Lung (tissue), 12 donors: ENCODE measurements around the gene TMEM132A. TPM values are rescaled to one million over a fixed set of nuclear protein-coding genes. Genes with fewer than 3 reads are reported as not detected.

Experiments
- ATAC-seq: fragments of 200-7000 bp; cut with Tn5 transposase; one replicate; pipeline ENCODE4 v1.9.1; 2020; ENCODE audit warnings: moderate number of reproducible peaks; ENCODE audit not compliant: insufficient read depth, low FRiP score
- DNase-seq, 3 donors: peaks; one replicate each; pipeline ENCODE4 v3.0.0-alpha.2; 2013 to 2017
- H3K27ac ChIP-seq, 2 donors: one replicate each; pipeline ENCODE4 v1.5.1; 2013; ENCODE audit warnings: mild to moderate bottlenecking in 2 of 2, moderate library complexity in 2 of 2, control low read depth in 1 of 2, inconsistent platforms in 1 of 2, low read depth in 1 of 2, low read length in 1 of 2
- H3K27me3 ChIP-seq, 3 donors: one replicate each; pipeline ENCODE4 v1.5.1; 2013; ENCODE audit warnings: low read length in 2 of 3; ENCODE audit not compliant: control insufficient read depth in 3 of 3, insufficient read depth in 3 of 3
- H3K36me3 ChIP-seq, 4 donors: one replicate each; pipeline ENCODE4 v1.5.1; 2013; ENCODE audit warnings: low read length in 4 of 4, mild to moderate bottlenecking in 1 of 4, moderate library complexity in 1 of 4; ENCODE audit not compliant: control insufficient read depth in 4 of 4, insufficient read depth in 4 of 4
- H3K4me1 ChIP-seq, 5 donors: one replicate each; pipeline ENCODE4 v1.5.1; 2013; ENCODE audit warnings: low read length in 5 of 5, mild to moderate bottlenecking in 2 of 5, moderate library complexity in 1 of 5; ENCODE audit not compliant: control insufficient read depth in 5 of 5, insufficient read depth in 5 of 5
- H3K4me3 ChIP-seq: one replicate; pipeline ENCODE4 v1.5.1; 2013; ENCODE audit warnings: mild to moderate bottlenecking, control low read depth, moderate library complexity
- H3K9ac ChIP-seq, 2 donors: one replicate each; pipeline ENCODE4 v1.5.1; 2013; ENCODE audit warnings: low read length in 2 of 2, control low read depth in 1 of 2; ENCODE audit not compliant: insufficient read depth in 1 of 2
- H3K9me3 ChIP-seq, 4 donors: one replicate each; pipeline ENCODE4 v1.5.1; 2013; ENCODE audit warnings: low read length in 3 of 4, mild to moderate bottlenecking in 1 of 4, moderate library complexity in 1 of 4; ENCODE audit not compliant: control insufficient read depth in 4 of 4, insufficient read depth in 3 of 4
- WGBS, 2 donors: extraction: QIAGEN DNeasy Blood & Tissue Kit; methylation state at CpG; one replicate each; pipeline ENCODE4 v1.1.7; 2013; 5-methylcytosine and 5-hydroxymethylcytosine counted together
- polyA plus RNA-seq, 2 donors: library from polyadenylated mRNA; stranded (reverse); fragments of 200-250 nt; gene quantifications; one replicate each; pipeline ENCODE4 v1.2.1, GENCODE V29; 2013
- total RNA-seq, 2 donors: library from RNA; depleted of rRNA in 1 of 2; stranded (reverse); fragments of >200 nt in 1 of 2; gene quantifications; one replicate each; pipeline ENCODE4 v1.2.1, GENCODE V29; 2014 to 2021
- TF ChIP-seq, protein P1 (sequence below): IDR thresholded peaks from 2 replicates; pipeline ENCODE4 v1.5.1; 2012; ENCODE audit warnings: mild to moderate bottlenecking; ENCODE audit errors: control extremely low read depth, extremely low read depth
- donor health status: control.
- donor health status: control.
- donor health status: Bipolar disorder and iron deficiency.
- donor health status: healthy.
- donor health status: DM: yes; HTN: yes; CAD: no.

Gene TMEM132A
- total and polyA plus RNA-seq, 4 donors: 6.7 to 20.5 (median 17.5) TPM

DNA sequence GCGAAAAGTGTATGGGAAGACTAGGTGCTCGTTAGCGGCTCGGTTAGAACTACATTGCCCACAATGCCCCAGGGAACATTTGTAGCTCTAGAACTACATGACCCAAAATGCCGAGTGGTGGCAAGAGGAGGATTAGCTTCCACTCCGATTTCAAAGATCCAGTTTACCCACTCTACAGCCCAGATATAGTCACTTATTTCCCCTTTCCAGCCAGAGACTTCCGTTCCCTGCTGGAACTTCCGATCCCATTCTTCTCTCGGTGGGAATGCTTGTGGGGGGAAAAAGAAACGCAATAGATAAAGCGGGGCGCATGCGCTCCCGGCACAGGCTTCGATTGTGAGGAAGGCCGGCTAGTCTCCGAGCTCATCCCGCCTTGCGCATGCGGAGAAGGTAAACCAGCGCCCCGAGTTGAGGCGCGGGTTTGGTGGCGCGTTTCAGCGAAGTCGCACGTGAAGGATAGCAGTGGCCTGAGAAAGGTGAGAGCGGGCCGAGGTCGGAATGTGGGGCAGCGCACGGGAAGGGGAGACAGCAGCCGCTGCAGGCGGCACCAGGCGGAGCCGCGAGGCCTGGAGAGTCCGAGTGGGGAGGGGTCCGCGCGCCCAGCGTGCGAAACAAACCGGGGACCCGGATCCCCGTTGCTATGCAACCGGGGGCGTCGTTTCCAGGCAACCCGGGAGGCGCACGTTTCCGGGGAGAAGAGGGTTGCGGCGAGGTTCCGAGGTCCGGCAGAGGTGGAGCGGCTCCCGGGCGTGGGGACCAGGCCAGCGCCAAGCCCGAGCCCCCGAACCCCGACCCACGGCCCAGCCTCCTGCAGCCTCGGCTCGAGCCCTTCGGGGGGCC lies 10.2 kb upstream of the TMEM132A start, which contains the start of gene TMEM109:
TMEM109 (plus strand) TSS at position 366 of the 840 bp plus-strand sequence. CDS start 5,536 bp downstream, outside the sequence.
- H3K4me3 ChIP-seq: peak within 1 kb of the TSS; percentile 81
- no peaks in the 10 kb centered on the region for H3K27me3 ChIP-seq
- peak within 1 kb of the TSS; percentile 29 to 94 for H3K9ac ChIP-seq
- H3K36me3 ChIP-seq: no peaks in the 10 kb centered on the region
- TF ChIP-seq, protein P1, sequence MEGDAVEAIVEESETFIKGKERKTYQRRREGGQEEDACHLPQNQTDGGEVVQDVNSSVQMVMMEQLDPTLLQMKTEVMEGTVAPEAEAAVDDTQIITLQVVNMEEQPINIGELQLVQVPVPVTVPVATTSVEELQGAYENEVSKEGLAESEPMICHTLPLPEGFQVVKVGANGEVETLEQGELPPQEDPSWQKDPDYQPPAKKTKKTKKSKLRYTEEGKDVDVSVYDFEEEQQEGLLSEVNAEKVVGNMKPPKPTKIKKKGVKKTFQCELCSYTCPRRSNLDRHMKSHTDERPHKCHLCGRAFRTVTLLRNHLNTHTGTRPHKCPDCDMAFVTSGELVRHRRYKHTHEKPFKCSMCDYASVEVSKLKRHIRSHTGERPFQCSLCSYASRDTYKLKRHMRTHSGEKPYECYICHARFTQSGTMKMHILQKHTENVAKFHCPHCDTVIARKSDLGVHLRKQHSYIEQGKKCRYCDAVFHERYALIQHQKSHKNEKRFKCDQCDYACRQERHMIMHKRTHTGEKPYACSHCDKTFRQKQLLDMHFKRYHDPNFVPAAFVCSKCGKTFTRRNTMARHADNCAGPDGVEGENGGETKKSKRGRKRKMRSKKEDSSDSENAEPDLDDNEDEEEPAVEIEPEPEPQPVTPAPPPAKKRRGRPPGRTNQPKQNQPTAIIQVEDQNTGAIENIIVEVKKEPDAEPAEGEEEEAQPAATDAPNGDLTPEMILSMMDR: no peak
- peak within 1 kb of the TSS; percentile 83 to 93 for H3K27ac ChIP-seq
- ATAC-seq (peak; percentile 77), DNase-seq (peak; percentile 92 to 97 (median 97))
- H3K4me1 ChIP-seq: peaks cover 7 to 29% (median 17%) of the 10 kb centered on the region in 5 donors
- H3K9me3 ChIP-seq: no peaks in the 10 kb centered on the region
- 0% methylated on average over 51 to 70 of the region's 70 CpGs for WGBS, 2 donors

DNA sequence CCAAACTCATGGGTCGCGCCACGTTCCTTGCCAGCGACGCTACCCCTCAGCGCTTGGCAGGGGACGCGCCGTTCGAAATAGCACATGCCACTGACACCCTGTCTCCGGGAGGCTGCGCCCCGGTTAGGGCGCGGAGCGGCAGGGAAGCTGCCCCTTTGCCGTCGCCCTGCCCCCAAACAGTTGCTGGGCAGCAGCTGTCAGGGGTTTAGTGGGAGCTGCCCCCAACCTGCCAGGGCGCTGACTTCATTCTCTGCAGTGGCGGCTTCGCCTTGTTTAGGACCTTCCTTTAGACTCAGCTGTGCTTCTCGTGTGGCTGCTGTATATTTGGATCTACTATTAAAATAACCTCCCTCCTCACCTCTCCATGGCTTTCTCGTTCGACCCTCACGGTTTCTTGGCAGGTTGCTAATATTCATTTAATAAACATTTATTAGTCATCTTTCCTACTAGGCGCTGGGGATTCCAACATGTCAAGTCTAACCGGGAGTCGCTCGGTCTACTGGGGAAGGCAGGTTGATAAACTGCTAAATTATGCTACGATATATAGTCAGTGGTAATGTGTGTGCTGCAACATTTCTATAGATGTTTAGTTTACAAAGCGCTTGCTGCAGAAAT lies 9.5 kb upstream of the TMEM132A start:
- H3K27me3 ChIP-seq: no peaks in the 10 kb centered on the region
- DNase-seq: peak; percentile 40 to 51 (median 51)
- H3K36me3 ChIP-seq: peaks cover 0 to 4% (median 2%) of the 10 kb centered on the region in 4 donors
- peak overlapping the region; percentile 81 for H3K4me3 ChIP-seq
- ATAC-seq: peak; percentile 42
- peak overlapping the region; percentile 83 to 93 for H3K27ac ChIP-seq
- no peaks in the 10 kb centered on the region for H3K9me3 ChIP-seq
- TF ChIP-seq, protein P1: no peak
- H3K9ac ChIP-seq: peak overlapping the region; percentile 16 to 73
- H3K4me1 ChIP-seq: peaks cover 7 to 29% (median 17%) of the 10 kb centered on the region in 5 donors
- WGBS, 2 donors: 1 to 2% methylated on average over 31 of the region's 31 CpGs

DNA sequence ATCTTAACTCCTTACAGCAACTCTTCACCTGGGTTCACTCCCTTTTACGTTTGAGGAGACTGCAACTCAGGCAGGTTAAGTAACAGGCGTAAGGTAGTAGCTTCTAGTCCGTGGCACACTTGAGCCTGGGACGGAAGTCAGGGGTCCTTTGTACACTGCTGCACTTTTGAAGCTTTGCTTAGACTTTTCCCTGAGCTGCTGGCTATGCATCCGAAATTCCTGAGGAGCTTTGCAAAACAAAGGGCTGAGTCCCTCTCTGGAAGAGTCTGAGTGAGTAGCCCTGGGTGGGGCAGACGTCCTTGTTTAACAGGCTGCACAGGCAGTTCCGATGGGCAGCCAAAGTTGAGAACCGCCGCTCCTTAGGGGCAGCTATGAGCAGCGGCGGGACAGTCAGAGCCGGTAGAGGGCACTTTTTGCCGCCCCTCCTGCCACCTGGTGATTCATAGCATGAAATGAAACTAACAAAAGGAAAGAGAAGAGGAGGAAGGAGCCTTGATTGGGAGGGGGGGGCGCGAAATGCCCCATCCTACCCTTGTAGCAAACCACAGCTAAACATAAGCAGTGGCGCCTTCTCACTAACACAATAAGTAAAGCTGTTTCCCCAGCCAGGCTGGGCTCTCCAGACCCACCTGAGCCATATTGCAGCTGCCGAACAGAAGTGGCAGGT lies 8.9 kb upstream of the TMEM132A start:
- ATAC-seq (peak; percentile 57), DNase-seq (peak; percentile 57 to 65 (median 59))
- H3K36me3 ChIP-seq: peaks cover 2 to 7% (median 3%) of the 10 kb centered on the region in 4 donors
- H3K27me3 ChIP-seq: no peaks in the 10 kb centered on the region
- H3K27ac ChIP-seq: peak overlapping the region; percentile 59 to 83
- peak overlapping the region in 1 of 2 donors; percentile 73 for H3K9ac ChIP-seq
- 4 to 5% methylated on average over 17 of the region's 17 CpGs for WGBS, 2 donors
- peaks cover 7 to 29% (median 17%) of the 10 kb centered on the region in 5 donors for H3K4me1 ChIP-seq
- no peaks in the 10 kb centered on the region for H3K9me3 ChIP-seq
- no peak overlapping the region for H3K4me3 ChIP-seq
- TF ChIP-seq, protein P1: peak; percentile 22
